Mononuclear cell (primary cell): Measurements from ENCODE around the gene TPRG1. TPM values are rescaled to one million over a fixed set of nuclear protein-coding genes. Genes with fewer than 3 reads are reported as not detected.

Experiments
- H3K27me3 ChIP-seq: 2 replicates; pipeline ENCODE4 v1.6.0; 2011; ENCODE audit warnings: low read length, control low read depth; ENCODE audit not compliant: insufficient read depth
- H3K4me1 ChIP-seq: 2 replicates; pipeline ENCODE4 v1.5.1; 2011; ENCODE audit warnings: mild to moderate bottlenecking, low read length, control low read depth; ENCODE audit not compliant: insufficient read depth
- H3K4me3 ChIP-seq: 2 replicates; pipeline ENCODE4 v1.5.1; 2011; ENCODE audit warnings: mild to moderate bottlenecking, low read length, moderate library complexity
- H3K9me3 ChIP-seq: 2 replicates; pipeline ENCODE4 v1.5.1; 2011; ENCODE audit warnings: low read depth, mild to moderate bottlenecking, control low read depth, low read length
- total RNA-seq: library from RNA; depleted of rRNA; stranded (reverse); fragments of >200 nt; gene quantifications from one replicate; pipeline ENCODE4 v1.2.3, GENCODE V29; 2012

Gene TPRG1
- total RNA-seq, 1 donor, result 2.4 TPM

- Histone ChIP-seq H3K4me3 (no peak overlapping the region), H3K9me3 (peaks cover 15% of the 10 kb centered on the region), H3K27me3 (no peaks in the 10 kb centered on the region), H3K4me1 (no peaks in the 10 kb centered on the region)
Observed at GRCh38 chr3:189188466-189188865, 16.7 kb downstream of the TPRG1 start.

- no peaks in the 10 kb centered on the region for H3K4me1 ChIP-seq
- H3K27me3 ChIP-seq, result no peaks in the 10 kb centered on the region
- H3K9me3 ChIP-seq, result peaks cover 28% of the 10 kb centered on the region
- no peak overlapping the region for H3K4me3 ChIP-seq
Observed at GRCh38 chr3:189192725-189193124, 21.0 kb downstream of the TPRG1 start.

DNA sequence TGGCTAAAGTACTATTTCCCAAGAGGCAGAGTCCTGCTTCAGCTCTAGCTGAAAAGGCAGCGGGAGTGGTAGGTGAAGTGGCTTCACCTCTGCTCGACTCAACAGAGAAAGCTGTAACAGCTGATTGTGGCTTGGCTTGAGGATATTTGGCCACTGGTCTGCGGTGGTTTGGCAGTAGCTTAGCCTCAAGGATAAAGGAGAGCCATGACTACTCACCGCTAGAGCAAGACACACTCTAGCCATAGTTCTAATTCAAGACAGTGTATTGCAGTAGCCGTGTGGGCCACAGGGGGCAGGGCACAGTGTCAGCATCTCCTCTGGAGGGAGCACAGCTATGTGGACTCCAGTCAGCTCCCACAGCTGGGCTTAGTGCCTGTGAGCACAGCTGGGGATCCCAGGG is 23.5 kb downstream of the TPRG1 start:
- H3K4me1 ChIP-seq, result no peaks in the 10 kb centered on the region
- H3K9me3 ChIP-seq, result peaks cover 28% of the 10 kb centered on the region
- H3K27me3 ChIP-seq, result no peaks in the 10 kb centered on the region
- no peak overlapping the region for H3K4me3 ChIP-seq

- H3K4me3 ChIP-seq, result no peak overlapping the region
- no peaks in the 10 kb centered on the region for H3K4me1 ChIP-seq
- peaks cover under 1% of the 10 kb centered on the region for H3K9me3 ChIP-seq
- peaks cover 3% of the 10 kb centered on the region for H3K27me3 ChIP-seq
Observed at GRCh38 chr3:189202106-189202505, 30.3 kb downstream of the TPRG1 start.

DNA sequence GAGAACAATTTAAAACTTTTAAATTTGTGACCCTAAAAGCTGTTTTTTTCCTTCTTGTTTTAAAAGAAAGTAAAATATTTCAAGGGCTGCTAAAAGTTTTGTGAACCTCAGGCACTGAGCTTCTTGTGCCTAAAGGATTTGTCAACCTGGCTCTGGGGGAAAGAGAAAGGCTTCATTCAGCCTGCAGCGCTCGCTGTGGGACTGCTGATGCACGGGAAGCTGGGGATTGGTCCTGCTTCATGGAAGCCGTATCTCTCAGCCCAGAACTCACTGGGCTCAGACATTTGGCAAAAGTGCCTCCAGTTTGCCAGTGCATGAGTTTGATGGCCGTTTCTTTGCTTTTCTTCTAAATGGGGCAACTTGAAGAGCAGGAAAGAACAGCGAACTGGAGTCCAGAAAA is 30.8 kb downstream of the TPRG1 start:
- no peak overlapping the region for H3K4me3 ChIP-seq
- no peaks in the 10 kb centered on the region for H3K4me1 ChIP-seq
- peaks cover 3% of the 10 kb centered on the region for H3K27me3 ChIP-seq
- no peaks in the 10 kb centered on the region for H3K9me3 ChIP-seq

GRCh38 chr3:189204167-189204866 is 32.5 kb downstream of the TPRG1 start:
- H3K27me3 ChIP-seq, result peaks cover 3% of the 10 kb centered on the region
- H3K4me1 ChIP-seq, result no peaks in the 10 kb centered on the region
- no peak overlapping the region for H3K4me3 ChIP-seq
- no peaks in the 10 kb centered on the region for H3K9me3 ChIP-seq

DNA sequence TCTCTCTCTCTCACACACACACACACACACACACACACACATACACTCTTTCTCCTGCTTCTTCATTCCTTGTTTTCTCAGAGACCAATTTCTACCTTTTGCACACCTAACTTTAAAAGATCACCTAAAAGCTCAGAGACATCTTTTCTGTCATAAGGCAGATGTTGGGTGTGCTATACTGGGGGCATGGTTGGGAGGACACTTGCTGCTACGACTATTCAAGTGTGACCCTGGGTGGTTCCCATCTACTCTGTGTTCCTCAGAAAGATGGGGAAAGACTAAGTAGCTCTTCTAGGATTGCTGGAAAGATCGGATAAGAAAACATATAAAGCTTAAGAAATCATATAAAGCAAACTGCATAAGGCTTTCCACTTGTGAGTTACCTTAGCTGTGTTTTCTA is 33.2 kb downstream of the TPRG1 start:
- no peaks in the 10 kb centered on the region for H3K9me3 ChIP-seq
- H3K4me1 ChIP-seq, result no peaks in the 10 kb centered on the region
- peaks cover 3% of the 10 kb centered on the region for H3K27me3 ChIP-seq
- no peak overlapping the region for H3K4me3 ChIP-seq

DNA sequence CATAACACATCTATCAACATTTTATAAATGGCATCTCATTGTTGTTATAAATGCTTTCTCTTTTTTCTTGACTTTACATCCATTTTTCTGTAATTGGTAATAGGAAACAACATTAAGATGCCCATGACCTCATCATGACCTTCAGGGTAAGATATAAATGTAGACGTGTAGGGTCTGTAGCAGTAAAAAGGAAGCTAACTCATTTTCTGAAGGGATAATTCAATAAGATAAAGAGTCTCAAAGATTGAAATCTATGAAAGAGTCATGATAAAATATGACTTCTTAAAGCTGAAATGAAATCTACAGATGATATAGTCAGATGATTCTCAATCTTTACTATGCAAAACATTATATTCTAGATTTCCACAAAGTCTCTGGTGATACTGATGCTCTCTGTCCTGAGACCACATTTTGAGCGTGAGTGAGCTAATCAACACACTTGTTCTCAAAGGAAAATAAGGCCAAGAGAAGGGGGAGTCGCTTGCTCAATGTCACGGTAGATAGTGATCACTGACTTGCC is 38.5 kb downstream of the TPRG1 start:
- H3K9me3 ChIP-seq, result no peaks in the 10 kb centered on the region
- H3K4me1 ChIP-seq, result no peaks in the 10 kb centered on the region

GRCh38 chr3:189212681-189213080 is 40.9 kb downstream of the TPRG1 start:
- no peaks in the 10 kb centered on the region for H3K4me1 ChIP-seq
- H3K27me3 ChIP-seq, result no peaks in the 10 kb centered on the region
- no peak overlapping the region for H3K4me3 ChIP-seq
- no peaks in the 10 kb centered on the region for H3K9me3 ChIP-seq

More for the DNA sequence above, 38.5 kb downstream of the TPRG1 start:
- Histone ChIP-seq H3K4me3 (no peak overlapping the region), H3K27me3 (no peaks in the 10 kb centered on the region)

DNA sequence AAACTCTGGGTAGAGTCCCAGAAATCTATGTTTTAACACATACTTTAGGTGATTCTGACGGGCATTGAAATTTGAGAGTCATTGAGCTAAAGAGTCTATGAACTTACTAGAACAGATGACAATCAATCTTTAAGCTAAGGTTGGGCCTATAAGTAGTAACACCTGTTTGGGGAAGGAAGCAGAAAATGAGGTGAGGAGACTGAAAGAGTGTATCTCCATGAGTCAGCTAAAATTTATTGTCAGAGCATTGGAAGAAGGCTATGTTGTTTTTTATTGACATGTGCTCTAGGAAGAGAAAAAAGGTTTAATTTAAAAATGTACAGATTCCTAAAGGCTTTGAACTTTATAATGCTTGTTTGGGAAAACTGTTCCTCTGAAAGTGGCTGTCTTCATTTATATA is 42.9 kb downstream of the TPRG1 start:
- Histone ChIP-seq H3K4me1 (no peaks in the 10 kb centered on the region), H3K4me3 (no peak overlapping the region), H3K27me3 (no peaks in the 10 kb centered on the region), H3K9me3 (no peaks in the 10 kb centered on the region)

DNA sequence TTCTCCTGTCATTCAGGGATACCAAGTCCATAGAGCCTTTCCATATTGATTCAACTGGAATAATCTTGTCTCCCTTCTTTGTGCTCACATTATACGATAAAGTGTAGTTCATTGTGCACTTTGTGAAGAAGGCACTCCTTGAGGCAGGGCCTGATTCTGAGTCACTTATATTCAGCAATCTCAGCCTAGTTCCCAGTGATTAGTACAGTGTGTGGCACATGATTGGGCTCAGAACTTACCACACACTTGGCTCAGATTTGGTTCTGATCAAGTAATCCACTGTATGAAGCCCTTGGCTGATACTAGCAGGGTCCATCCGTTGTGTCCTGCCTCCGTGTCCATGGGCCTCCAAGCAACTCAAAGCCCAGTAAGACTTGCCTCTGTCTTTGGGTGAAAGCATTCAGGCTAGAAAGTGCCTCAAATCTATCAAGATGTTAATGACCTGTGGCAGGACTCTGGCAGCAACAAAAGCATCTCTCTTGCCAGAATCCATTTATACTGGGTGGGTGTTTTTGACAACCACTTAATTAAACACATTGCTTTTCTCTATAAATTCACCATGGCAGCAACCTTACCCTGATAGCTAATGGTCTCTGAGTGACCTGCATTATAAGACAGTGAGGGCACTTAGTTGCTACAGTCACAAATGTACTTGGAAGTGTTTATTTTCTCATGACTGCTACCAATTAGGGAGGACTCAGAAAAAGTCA is 51.3 kb downstream of the TPRG1 start:
- Histone ChIP-seq H3K27me3 (no peaks in the 10 kb centered on the region), H3K4me3 (no peak overlapping the region), H3K4me1 (no peaks in the 10 kb centered on the region), H3K9me3 (no peaks in the 10 kb centered on the region)

GRCh38 chr3:189225431-189225830 is 53.7 kb downstream of the TPRG1 start:
- Histone ChIP-seq H3K27me3 (no peaks in the 10 kb centered on the region), H3K4me3 (no peak overlapping the region), H3K9me3 (no peaks in the 10 kb centered on the region), H3K4me1 (no peaks in the 10 kb centered on the region)

DNA sequence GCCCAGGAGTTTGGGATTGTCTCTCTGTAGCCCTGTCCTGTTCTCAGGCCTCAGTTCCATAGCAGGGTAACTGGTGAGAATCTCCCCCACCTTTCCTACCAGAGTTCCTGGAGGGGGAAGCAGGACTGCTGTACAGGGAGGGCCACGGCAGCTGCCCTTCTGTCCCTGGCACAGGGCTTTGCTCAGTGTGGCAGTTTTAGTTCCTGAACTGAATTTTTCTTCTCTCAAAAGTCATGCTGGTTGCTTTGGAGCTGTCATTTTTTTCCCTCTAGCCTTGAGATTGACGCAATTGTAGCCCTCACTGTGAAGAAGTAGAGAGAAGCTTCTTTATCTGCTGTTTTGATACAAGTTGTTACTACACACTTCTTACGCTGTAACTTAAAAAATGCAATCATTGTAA is 55.5 kb downstream of the TPRG1 start:
- no peaks in the 10 kb centered on the region for H3K4me1 ChIP-seq
- no peak overlapping the region for H3K4me3 ChIP-seq
- H3K27me3 ChIP-seq, result no peaks in the 10 kb centered on the region
- no peaks in the 10 kb centered on the region for H3K9me3 ChIP-seq

DNA sequence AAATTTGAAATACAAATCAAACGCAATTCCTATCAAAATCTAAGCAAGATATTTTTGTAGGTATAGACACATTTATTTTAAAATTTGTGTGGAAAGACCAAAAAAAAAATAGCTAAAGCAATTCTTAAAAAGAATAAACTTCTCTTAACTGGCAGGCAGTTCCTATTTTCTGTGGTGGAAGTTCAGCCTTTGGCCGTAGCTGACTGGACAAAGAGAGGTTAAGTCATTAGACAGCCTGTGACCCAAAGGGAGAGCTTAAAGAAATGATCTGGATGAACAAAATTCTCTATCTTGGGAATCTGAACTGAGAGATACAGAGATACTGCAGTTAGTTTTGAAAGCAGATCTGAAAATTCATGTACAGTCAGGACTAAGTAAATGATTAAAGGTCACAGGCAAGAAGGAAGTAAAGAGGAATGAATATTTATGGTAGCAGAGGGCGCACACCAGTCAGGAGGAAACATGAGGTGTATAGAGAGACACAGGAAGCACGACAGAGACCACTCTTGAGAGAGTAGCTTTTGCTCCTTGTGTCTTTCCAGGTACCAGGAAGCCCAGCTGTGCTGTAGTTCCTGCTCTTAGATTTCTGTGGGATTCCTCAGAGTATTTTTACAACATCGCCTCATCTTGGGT is 57.5 kb downstream of the TPRG1 start:
- H3K9me3 ChIP-seq, result no peaks in the 10 kb centered on the region
- no peaks in the 10 kb centered on the region for H3K27me3 ChIP-seq
- H3K4me3 ChIP-seq, result no peak overlapping the region
- H3K4me1 ChIP-seq, result no peaks in the 10 kb centered on the region

- H3K4me3 ChIP-seq, result no peak overlapping the region
- no peaks in the 10 kb centered on the region for H3K27me3 ChIP-seq
- H3K9me3 ChIP-seq, result no peaks in the 10 kb centered on the region
- H3K4me1 ChIP-seq, result peaks cover 4% of the 10 kb centered on the region
Observed at GRCh38 chr3:189232790-189233189, 61.0 kb downstream of the TPRG1 start.
